ENCODE measurements around the gene KCNIP1.

Gene KCNIP1

GRCh38 chr5:170785416-170785815 lies 281.6 kb downstream of the KCNIP1 start:
- H3K23ac ChIP-seq (ENCODE audit: low read length) = no peak overlapping the region
- no peak overlapping the region for H2BK120ac ChIP-seq (ENCODE audit: low read depth, low read length)
- H3K4me3 ChIP-seq (ENCODE audit: low read length) = no peak overlapping the region
- H3K56ac ChIP-seq (ENCODE audit: low read length) = no peak overlapping the region
- no peak overlapping the region for H3K9ac ChIP-seq (ENCODE audit: low read length)
- no peak overlapping the region for H4K5ac ChIP-seq (ENCODE audit: low read length)
- H3K4ac ChIP-seq (ENCODE audit: low read depth, low read length) = no peak overlapping the region
- no peak overlapping the region for H4K8ac ChIP-seq (ENCODE audit: low read depth, low read length)
- no peak overlapping the region for H3K18ac ChIP-seq (ENCODE audit: low read length)
- WGBS (ENCODE audit: extremely low coverage, insufficient coverage, low lambda C conversion rate) = no CpG with 5 or more reads among the region's 3 CpGs
- DNase-seq = no peak
- H3K27me3 ChIP-seq (ENCODE audit: insufficient read depth, low read length, poor library complexity) = no peaks in the 10 kb centered on the region
- H3K4me1 ChIP-seq (ENCODE audit: control insufficient read depth, low read depth, low read length) = no peaks in the 10 kb centered on the region
- H3K36me3 ChIP-seq (ENCODE audit: control insufficient read depth, insufficient read depth, low read length) = no peaks in the 10 kb centered on the region
- no peak overlapping the region for H3K4me2 ChIP-seq (ENCODE audit: low read length)
- no peak overlapping the region for H2BK5ac ChIP-seq (ENCODE audit: low read length)
- H3K79me2 ChIP-seq (ENCODE audit: control insufficient read depth, insufficient read depth, low read length) = no peaks in the 10 kb centered on the region
- no peak overlapping the region for H2BK15ac ChIP-seq (replicated peaks; ENCODE audit: low read depth)
- no peak overlapping the region for H2AK5ac ChIP-seq (ENCODE audit: low read length)
- H3K79me1 ChIP-seq (ENCODE audit: low read length) = no peaks in the 10 kb centered on the region
- no peak overlapping the region for H3K27ac ChIP-seq (ENCODE audit: low read depth, low read length)
